GM19395 (cell line): ENCODE measurements around the gene MDH2.
"Not testable (repeated sequence)": the region's sequence is repeated elsewhere in the genome, so short reads cannot be mapped to it uniquely, and the experiment has no call there.

ENCODE experiments used
- ATAC-seq: cut with Tn5 transposase; IDR thresholded peaks from one replicate; pipeline ENCODE4 v1.9.1; 2021; ENCODE audit warnings: mild to moderate bottlenecking, moderate library complexity; ENCODE audit not compliant: unreplicated experiment

Gene MDH2

DNA sequence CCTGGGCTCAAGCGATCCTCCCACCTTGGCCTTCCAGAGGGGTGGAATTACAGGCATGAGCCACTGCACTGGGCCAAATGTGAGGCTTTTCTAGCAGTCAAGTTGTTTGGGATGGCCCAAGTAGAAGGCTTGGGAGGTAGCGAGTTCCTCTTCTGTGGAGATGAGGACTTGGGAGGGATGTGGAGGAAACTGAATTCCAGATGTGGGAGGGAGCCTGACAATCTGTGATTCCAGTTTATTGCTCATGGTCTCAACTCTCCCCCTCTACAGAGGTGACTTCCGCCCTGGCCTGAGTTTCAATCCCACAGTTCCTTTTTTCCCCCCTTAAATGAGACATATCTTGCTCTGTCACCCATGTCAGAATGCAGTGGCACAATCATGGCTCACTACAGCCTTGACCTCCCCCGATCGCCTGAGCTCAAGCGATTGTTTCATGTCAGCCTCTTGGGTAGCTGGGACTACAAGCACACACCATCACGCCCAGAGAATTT, 3.5 kb upstream of the MDH2 start:
- ATAC-seq, result no peak

DNA sequence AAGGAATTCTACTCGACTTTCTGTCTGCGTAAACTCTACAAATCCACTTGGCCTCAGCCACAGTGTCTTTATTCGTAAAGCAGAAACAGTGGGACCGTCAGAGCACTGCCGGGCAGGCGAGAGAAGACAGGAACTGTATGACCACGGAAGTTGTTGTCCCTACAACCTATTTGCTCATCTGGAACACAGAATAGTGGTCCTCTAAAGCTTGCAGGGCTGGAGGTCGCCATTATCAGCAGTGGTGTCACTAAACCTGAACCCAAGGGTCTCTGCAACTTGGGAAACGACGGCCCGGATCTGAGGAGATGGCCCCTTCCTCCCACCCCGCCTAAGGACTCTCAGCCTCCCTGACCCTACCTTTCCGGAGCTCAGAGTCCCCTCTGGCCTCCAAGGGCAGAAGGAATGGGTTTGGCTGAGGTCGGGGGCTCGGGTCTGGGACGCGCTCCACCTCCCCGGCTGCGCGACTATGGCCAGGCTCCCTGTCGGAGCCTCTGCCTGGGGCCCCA, 548 bp upstream of the MDH2 start:
- ATAC-seq, result no peak

DNA sequence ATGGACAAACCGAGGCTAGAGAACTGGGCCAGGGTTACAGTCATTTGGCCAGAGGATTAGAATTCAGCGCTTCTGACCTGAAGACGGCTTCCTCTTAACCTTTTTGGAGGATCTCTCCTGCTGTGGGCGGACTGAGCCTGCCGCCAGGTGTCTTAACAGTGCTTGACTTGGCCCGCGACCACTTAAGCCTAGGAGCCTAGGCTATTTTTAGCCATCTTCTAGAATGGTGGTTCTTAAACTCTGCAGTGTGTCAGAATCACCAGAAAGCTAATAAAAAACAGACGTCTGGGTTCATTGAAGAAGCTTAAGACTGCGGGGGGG, 722 bp downstream of the MDH2 start:
- no peak for ATAC-seq

DNA sequence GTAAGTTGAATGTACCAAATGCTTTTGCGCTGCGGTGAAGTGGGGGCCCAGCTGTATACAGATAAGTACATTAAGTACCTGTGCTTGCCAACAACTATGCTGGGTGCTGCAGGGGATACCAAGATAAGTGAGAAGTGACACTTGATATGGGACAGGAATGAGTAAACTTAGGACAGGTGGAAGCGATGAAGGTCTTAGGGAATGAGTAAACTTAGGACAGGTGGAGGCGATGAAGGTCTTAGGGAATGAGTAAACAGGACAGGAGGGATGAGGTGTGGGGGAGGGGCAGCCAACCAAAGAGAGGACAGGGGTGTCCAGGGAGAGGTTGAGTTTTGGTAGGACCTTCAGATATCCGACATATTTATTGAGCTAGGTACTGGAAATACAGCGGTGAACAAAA, 1.4 kb downstream of the MDH2 start:
- ATAC-seq, result no peak

DNA sequence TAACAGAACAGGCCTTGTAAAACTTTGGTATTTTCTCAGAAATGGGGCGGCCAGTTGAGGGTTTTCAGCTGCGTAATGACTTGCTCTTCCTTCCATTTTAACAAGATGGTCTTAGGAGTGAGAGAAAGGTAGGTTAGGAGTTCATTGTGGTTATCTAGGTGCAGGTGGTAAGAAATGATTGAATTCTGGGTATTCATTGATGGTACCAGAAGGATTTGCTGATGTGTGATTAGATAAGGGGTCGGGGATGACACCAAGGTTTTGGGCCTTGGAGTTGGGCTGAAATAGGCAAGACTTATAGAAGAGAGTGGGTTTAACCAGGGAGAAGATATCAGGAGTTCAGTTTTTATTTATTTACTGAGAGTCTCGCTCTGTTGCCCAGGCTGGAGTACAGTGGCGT, 2.6 kb downstream of the MDH2 start:
- ATAC-seq, result no peak

DNA sequence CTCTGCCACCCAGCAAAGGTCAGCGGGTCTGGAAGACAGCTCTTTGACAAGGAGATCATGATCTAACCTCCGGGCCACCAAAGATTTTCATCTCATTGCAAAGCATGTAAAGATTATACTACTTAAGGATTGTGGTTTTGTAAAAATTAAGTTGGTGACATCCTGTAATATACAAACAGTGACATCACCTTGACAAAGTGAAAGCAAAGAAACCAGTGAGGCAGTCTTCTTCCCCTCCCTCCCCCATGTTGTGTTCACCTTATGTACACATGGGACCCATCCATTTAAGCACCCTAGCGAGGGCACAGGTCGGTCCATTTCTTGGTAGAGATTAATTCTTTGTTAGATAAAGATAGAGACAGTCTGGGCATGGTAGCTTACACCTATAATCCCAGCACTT, 3.9 kb downstream of the MDH2 start:
- no peak for ATAC-seq

DNA sequence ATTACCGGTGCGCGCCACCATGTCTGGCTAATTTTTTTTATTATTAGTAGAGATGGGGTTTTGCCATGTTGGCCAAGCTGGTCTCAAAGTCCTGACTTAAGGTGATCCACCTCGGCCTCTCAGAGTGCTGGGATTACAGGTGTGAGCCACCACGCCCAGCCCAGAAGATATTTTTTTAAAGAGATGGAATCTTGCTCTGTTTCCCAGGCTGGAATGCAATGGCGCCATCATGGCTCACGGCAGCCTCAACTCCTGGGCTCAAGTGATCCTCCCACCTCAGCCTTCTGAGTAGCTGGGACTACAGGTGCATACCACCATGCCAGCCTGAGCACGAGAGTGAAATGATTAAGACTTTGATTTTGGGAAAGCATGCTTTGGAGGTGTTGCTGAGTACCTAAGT, 4.8 kb downstream of the MDH2 start:
- ATAC-seq, result not testable (repeated sequence)

DNA sequence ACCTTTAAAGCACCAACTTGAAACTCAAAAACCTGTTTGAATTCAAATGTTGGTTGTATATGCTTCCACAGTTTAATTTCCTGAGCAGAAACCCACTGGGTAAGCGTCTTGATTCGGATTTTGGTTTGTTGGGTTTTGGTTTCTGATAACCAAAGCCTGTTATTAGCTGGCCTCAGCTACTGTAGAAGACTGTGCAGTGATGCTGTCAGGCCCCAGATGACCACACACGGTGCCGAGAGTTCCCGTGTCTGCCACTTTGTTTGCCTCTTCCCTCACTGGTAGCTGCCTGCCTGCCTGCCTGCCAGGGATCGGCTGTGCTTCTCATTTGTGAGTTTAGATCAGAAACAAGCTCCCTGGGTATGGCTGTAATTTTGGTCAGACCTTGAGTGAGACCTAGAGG, 5.6 kb downstream of the MDH2 start:
- no peak for ATAC-seq

DNA sequence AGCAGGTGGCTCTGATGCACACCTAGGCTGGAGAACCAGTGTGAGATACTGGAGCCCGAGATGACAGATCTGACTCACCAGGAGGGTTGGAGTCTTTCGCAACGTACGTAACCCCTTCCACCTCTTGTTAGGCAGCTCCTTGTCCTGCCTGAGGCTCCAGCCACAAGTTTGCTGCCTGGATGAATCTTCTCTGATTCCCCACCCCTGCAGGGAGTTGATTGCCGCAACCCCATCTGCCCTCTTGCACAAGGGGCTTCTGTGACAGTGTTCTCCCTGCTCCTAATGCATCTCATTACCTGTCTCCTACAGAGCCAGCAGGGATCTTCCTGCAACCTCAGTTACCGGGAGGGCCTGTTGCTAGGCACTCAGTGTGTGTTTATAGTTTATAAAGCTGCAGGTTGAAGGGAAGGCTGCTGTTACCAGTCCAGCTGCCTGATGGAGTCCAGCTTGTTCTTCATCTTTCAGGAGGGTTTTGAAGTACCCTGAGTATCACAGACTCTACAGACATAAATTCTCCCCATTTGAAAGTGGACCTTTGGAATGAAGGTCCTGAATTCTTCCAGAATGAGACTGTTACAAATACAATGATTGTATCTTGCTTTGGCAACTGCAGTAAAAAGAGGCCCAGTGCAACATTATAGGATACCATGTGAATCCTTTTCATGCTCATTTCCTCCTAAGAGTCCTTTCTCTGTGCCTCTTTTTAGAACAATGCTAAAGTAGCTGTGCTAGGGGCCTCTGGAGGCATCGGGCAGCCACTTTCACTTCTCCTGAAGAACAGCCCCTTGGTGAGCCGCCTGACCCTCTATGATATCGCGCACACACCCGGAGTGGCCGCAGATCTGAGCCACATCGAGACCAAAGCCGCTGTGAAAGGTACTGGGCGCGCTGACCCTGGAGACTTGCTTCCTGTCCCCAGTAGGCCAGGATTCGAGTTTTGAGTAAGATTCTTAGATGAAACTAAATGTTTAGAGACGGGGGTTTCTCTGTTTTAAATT, 6.5 kb downstream of the MDH2 start:
- no peak for ATAC-seq

DNA sequence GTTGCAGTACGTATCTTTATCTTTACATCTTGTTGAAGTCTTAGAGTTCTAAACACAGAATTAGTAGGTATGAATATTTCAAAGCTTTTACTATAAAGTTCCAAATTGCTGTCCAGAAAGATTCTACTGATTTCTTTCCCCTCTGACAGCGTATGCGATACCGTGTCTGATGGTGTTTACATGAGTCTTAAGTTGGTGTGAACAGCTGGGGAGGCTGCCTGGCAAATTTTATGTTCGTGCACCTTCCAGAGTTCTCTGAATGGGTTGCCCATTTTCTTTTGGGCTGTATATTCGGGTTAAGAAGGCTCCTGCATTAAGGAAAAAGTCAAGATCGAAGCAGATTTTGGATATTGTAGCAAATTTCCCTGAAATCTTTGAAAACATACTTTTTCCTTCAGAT, 8.3 kb downstream of the MDH2 start:
- ATAC-seq, result no peak

DNA sequence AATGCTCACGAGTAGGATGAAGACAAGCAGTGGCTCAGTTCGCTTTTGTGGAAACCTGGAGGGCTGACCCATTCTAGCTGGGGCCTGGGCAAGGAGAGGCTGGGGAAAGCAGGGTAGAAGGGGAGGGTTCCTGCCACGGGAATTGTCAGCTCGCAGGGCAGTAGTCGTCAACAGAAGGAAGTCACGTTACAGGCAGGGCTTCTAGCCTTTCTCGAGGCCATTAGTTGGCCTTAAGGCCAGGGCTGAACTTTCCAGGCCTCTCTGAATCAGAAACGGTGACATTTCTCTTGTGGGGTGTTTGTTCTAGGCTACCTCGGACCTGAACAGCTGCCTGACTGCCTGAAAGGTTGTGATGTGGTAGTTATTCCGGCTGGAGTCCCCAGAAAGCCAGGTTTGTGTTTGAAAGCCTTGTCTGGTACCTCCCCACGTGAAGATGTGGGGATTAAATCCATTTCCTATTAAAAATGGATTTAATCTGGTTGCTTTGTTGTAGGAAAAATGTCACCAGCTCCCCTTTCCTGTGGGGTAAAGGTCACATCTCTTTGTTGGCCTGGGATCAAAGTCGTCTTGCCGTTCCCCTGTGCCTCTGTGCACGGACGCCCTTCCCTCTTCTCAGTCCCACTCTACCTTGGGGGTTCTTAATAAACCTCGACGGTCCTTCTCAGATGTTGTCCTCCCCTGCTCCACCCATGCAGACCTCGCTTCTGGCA, 9.4 kb downstream of the MDH2 start:
- no peak for ATAC-seq

DNA sequence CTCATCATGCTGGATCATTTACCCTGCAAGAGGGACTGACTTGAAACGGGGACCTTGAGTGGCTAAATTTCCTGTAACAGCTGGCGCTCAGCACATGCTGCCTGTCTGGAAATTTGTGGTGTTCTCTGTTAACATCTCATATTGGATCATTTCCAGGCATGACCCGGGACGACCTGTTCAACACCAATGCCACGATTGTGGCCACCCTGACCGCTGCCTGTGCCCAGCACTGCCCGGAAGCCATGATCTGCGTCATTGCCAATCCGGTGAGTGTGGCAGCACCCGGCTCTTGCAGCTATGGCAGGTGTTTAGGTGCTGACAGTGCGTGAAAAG, 9.9 kb downstream of the MDH2 start:
- ATAC-seq, result no peak

DNA sequence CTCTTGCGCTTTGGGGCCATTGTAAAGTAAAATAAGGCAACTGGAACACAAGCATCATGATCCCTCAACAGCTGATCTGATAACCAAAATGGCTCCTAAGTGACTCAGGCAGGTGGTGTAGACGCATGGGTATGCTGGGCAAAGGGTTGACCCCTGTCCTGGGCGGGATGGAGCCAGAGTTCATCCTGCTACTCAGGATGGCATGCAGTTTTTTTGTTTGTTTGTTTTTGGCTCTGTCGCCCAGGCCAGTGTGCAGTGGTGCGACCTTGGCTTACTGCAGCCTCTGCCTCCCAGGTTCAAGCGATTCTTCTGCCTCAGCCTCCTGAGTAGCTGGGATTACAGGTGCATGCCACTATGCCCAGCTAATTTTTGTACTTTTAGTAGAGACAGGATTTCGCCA, 10.8 kb downstream of the MDH2 start:
- not testable (repeated sequence) for ATAC-seq

DNA sequence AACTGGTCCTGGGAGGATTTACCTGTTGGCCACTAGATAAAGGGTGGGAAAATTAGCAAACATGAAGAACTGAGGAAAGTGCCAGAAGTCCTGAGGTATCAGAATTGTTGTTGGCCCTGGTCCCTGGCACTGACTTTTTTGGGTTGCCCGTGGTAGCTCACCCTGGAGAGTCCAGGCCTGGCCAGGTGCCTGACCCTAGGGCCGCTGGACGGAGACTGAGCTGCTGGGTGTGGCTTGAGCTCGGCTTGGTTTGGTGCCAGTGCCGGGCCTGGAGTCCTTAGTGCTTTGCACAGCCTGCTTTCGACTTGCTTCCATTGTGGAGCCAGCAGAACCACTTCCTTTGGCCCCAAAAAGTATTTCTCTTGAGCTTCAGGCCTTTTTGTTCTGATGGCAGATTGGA, 12.9 kb downstream of the MDH2 start:
- no peak for ATAC-seq

DNA sequence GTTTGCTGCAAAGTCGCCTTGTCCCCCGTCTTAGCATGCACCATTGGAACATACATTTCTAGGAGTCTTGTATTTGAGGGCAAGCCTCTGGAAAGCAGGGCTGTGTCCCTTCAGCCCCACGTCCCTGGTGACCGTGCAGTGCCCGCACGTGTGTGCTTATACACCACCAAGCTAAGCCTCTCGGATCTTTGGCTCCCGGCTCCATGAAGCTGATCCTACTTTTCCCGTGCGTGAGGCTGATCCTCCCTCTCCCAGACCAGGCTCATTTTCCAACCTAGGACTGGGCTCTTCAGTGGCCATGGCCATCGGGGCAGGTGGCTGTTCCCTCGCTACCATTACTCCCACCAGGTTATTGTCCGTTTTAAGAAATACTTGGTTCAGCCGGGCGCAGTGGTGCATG, 14.3 kb downstream of the MDH2 start:
- ATAC-seq, result no peak

DNA sequence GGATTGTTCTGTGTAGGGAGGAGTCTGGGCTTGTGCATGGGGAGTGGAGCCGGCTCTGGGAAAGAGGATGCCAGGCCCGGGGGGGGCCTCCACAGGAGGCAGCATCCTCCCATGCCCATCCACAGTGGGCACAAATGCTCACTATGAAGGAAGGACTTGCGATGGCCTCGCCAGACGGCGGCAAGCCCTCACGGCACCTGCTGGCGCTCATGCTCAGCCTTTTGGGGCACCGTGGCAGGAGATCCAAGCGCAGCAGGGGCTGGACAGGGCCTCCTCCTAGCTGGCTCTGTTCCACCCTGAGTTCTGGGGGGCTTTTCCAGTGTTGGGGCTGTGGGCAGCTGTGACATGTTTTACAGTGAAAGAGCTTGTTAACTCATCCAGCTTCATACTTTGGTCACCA, 15.2 kb downstream of the MDH2 start:
- ATAC-seq, result no peak

DNA sequence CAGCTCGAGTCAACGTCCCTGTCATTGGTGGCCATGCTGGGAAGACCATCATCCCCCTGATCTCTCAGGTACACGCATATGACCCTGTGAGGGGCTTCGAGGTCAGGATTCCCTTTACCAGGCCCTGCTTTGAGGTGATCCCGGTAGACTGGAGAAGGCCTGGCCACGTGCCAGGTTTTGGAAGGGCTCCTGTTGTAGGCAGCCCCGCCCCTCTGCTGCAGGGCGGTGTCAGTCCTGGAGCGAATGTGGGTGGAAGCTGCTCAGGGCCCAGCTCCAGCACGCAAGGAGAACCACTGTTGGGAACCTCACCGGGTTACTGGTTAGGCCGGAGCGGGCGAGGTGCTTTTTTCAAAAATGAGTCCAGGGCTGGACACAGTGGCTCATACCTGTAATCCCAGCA, 15.6 kb downstream of the MDH2 start:
- ATAC-seq, result no peak

DNA sequence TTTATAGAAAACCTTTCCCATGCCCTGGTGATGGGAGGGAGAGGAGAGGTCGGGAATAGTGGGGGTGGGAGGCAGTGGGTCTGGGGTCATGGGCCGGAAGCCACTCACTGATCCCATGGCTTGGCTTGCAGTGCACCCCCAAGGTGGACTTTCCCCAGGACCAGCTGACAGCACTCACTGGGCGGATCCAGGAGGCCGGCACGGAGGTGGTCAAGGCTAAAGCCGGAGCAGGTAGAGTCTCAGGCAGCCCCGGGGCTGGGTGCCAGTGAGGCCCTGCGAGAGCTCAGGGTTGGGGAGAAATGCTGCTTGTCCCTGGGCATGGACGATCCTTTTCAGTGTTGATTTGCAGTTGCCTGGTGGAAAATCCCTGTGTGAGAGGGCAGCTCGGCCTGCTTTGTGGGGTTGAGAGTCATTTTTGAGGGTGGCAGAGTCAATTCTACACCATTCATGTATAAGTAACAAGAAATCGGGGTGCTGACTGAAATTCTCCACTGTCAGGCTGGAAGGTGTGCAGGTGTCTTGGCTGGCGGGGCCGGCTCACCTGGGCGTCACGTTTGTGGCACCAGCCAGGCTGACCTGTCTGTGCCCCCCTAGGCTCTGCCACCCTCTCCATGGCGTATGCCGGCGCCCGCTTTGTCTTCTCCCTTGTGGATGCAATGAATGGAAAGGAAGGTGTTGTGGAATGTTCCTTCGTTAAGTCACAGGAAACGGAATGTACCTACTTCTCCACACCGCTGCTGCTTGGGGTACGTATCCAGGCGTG, 16.5 kb downstream of the MDH2 start:
- ATAC-seq, result no peak

DNA sequence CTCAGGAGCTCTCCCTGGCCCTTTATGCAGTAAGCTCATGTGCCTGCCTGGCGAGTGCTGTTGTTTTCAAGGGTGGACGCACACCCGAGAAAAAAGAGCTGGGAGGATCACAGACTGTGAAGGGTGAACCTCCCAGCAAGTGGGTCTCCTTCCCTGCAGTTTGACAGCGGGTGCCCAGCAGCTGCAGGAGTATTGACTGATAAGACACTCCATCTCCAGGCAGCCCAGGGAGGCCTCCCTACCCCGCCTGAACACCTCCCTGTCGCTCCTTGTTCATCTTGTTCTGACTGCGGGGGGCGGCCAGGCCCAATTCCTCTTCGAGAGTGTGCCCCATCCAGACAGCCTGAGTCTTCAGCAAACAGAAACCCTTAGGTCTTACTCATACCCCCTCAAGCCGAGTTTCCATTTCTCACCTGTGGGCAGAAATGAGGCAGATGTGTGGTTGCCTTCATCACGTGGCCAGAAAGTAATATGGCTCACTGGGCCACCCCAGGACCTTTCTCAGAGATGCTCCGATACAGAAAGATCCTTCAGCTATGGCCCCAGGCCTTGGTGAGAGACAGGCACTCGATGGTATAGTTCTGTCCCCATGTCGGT, 17.2 kb downstream of the MDH2 start:
- no peak for ATAC-seq

DNA sequence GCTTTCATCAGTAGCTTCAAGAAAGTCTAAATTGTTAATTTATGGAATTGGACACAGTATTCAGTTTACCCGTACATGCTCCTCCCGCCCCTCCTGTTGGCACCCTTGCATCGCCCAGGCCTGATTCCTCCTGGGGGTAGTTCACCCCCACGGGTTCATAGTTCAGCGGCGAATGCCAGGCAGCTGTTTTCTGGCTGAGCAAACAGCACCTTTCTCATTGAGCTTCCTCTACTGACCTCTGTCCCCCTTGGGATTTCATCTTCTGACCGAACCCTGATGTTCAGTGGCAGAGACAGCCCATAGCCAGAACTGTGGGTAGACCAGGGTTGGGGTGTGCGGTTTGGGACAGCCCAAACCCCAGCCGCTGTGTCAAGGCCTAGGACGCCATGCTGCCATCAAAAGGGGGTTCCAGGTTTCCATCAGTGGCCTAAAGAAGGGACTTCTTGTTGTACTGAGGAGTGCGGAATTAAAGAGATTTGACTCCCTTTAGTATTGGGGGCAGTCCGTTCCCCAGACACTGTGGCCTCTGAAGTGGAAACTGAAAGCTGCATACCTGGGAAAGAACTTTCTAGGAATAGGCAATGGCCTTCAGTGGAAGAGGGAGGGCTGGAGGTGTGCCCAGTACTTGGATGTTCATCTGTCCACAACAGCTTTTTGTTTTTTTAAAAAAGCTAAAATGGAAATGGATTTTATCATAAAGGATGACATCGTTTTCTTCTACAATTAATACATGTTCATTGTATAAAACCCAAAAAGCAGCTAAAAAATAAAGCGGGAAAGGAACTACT, 19.0 kb downstream of the MDH2 start:
- no peak for ATAC-seq
